Measurements from ENCODE around the gene ARID2. TPM values are rescaled to one million over a fixed set of nuclear protein-coding genes. Genes with fewer than 3 reads are reported as not detected.

Gene ARID2
- total RNA-seq, 1 donor from 2014 or later: 30.2 TPM

DNA sequence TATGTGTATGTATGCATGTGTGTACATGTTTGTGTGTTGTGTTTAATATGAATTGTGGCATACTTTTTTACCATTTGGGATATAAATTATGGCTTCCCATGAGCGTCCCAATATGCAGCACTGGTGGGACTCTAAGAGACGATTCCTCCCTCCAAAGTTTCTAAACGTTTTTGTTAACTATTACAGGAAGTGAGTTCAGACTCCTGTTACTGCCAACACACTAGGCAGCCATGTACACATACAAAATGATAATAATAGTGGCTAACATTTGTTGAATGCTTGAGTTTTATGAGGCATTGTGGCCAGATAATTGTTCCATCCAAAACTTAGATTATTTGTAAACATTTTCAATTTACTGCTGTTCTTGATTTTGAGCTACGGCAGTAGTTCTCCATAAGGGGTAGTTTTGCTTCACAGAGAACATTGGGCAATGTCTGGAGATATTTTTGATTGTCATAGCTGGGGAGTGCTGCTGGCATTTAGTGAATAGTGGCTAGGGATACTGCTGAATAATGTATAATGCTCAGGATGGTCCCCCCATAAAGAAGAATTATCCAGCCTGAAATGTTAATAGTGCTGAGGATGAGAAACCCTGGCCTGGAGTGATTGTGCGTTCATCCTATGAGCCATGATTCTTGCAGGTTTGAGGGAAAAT, 45.1 kb downstream of the ARID2 start:
- intact Hi-C loops (cut with DNase I): no loop called here
- Histone ChIP-seq H3K4me1 (peaks cover 5% of the 10 kb centered on the region), H3K27me3 (no peaks in the 10 kb centered on the region), H3K4me3 (no peak overlapping the region), H3K27ac (no peak overlapping the region), H3K9me3 (no peaks in the 10 kb centered on the region), H3K36me3 (no peaks in the 10 kb centered on the region)
- DNase-seq: no peak
- TF ChIP-seq, protein P1, sequence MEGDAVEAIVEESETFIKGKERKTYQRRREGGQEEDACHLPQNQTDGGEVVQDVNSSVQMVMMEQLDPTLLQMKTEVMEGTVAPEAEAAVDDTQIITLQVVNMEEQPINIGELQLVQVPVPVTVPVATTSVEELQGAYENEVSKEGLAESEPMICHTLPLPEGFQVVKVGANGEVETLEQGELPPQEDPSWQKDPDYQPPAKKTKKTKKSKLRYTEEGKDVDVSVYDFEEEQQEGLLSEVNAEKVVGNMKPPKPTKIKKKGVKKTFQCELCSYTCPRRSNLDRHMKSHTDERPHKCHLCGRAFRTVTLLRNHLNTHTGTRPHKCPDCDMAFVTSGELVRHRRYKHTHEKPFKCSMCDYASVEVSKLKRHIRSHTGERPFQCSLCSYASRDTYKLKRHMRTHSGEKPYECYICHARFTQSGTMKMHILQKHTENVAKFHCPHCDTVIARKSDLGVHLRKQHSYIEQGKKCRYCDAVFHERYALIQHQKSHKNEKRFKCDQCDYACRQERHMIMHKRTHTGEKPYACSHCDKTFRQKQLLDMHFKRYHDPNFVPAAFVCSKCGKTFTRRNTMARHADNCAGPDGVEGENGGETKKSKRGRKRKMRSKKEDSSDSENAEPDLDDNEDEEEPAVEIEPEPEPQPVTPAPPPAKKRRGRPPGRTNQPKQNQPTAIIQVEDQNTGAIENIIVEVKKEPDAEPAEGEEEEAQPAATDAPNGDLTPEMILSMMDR (IDR thresholded peaks at IDR 0.05): no peak
- no peak for ATAC-seq

DNA sequence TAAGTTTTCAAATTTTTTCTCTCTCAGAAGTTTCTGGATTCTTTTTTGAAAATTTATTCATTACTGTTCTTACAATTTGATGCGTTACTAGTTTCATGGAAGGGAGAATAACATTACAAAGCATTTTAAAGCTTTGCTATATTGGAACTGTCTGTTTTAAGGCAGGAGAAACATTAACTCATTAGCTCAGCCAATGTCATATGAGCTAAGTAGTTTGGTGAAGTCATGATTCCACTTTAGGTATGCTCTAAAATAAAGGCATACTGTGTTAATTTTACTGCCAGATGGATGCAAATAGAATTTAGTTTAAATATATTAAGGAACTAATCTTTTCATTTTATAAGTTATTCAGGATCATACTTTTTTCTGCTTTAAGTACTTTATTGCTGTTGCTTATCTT, 46.0 kb downstream of the ARID2 start:
- no peak overlapping the region for H3K27ac ChIP-seq
- H3K27me3 ChIP-seq: no peaks in the 10 kb centered on the region
- H3K36me3 ChIP-seq: no peaks in the 10 kb centered on the region
- peaks cover 5% of the 10 kb centered on the region for H3K4me1 ChIP-seq
- no peak for DNase-seq
- intact Hi-C loops (cut with DNase I): no loop called here
- no peaks in the 10 kb centered on the region for H3K9me3 ChIP-seq
- H3K4me3 ChIP-seq: no peak overlapping the region
- TF ChIP-seq, protein P1 (IDR thresholded peaks at IDR 0.05): no peak
- no peak for ATAC-seq

DNA sequence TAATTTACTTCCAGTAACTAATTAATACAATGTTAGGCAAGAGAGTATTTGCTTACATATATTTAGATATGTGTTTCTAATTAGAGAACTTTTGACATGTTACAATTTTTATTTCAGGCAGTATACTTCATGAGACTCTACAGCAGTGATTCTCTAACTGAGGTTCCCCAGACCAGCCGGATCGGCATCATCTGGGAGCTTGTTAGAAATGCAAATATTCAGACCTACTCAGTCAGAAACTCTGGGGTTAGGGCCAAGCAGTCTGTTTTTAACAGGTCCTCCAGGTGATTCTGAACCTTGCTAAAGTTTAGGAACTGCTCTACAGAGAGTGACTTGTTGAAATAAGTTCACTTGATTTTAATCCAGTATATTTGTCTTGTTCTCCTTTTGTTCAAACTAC, 46.5 kb downstream of the ARID2 start:
- intact Hi-C loops (cut with DNase I): no loop called here
- Histone ChIP-seq H3K4me1 (peaks cover 5% of the 10 kb centered on the region), H3K9me3 (no peaks in the 10 kb centered on the region), H3K27me3 (no peaks in the 10 kb centered on the region), H3K36me3 (no peaks in the 10 kb centered on the region), H3K27ac (no peak overlapping the region), H3K4me3 (no peak overlapping the region)
- TF ChIP-seq, protein P1 (IDR thresholded peaks at IDR 0.05): no peak
- no peak for DNase-seq
- peak; percentile 37 for ATAC-seq

DNA sequence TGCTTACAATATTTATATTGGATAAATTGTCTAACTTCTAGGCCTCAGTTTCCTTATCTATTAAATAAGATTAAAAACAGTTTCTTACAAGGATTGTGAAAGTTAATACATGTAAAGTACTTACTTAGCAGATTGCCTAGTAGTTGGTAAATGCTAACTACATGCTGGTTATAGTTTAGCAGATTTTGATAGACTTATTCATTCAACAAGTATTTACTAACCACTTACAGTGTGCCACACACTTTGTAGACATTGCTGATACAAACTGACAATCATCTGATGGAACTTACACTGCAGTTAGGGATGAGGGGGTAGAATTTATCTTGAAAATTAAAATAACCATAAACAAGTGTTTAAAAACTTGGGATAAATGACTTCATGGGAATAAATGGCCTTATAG, 50.4 kb downstream of the ARID2 start:
- H3K27me3 ChIP-seq: no peaks in the 10 kb centered on the region
- DNase-seq (no peak), ATAC-seq (no peak)
- TF ChIP-seq, protein P1 (IDR thresholded peaks at IDR 0.05): no peak
- no peaks in the 10 kb centered on the region for H3K36me3 ChIP-seq
- H3K4me1 ChIP-seq: no peaks in the 10 kb centered on the region
- intact Hi-C loops (cut with DNase I): no loop called here
- H3K4me3 ChIP-seq: no peak overlapping the region
- H3K9me3 ChIP-seq: no peaks in the 10 kb centered on the region
- H3K27ac ChIP-seq: no peak overlapping the region

DNA sequence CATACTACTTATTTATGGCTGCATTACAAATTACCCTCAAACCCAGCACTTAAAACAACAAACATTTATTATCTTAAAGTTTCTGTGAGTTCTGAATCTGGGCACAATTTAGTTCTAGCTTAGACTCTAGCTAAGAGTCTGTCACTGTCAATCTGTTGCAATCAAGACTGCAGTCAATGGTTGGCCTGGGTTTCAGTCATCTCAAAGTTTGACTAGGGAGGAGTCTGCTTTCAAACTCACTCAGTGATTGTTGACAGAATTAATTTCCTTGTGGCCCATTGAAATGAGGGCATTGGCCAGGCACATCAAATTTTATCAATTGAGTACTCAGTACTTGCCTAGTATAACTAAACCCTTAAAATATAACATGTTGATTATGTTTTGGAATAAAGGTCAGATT, 51.6 kb downstream of the ARID2 start:
- DNase-seq (no peak), ATAC-seq (no peak)
- H3K27ac ChIP-seq: no peak overlapping the region
- no peak overlapping the region for H3K4me3 ChIP-seq
- no peaks in the 10 kb centered on the region for H3K27me3 ChIP-seq
- intact Hi-C loops (cut with DNase I): no loop called here
- H3K4me1 ChIP-seq: no peaks in the 10 kb centered on the region
- TF ChIP-seq, protein P1 (IDR thresholded peaks at IDR 0.05): no peak
- no peaks in the 10 kb centered on the region for H3K36me3 ChIP-seq
- no peaks in the 10 kb centered on the region for H3K9me3 ChIP-seq

DNA sequence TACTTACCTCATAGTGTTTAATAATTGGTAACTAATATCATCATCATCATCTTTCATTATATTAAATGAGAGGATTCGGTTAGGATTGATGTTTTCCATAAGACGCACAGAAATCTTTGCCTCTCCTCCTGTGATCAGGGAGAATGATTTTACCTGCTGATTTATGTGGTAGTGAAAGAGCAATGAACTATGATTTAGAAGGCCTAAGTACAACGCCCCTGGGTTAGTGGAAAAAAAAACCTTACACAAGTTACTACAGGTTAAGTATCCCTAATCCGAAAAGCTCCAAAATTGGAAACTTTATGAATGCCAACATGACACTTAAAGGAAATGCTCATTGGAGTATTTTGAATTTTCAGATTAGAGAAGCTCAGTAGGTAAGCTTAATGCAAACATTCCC, 55.8 kb downstream of the ARID2 start:
- TF ChIP-seq, protein P1 (IDR thresholded peaks at IDR 0.05): no peak
- intact Hi-C loops (cut with DNase I): no loop called here
- DNase-seq (no peak), ATAC-seq (no peak)
- H3K27ac ChIP-seq: no peak overlapping the region
- H3K4me1 ChIP-seq: no peaks in the 10 kb centered on the region
- H3K9me3 ChIP-seq: no peaks in the 10 kb centered on the region
- no peaks in the 10 kb centered on the region for H3K27me3 ChIP-seq
- no peaks in the 10 kb centered on the region for H3K36me3 ChIP-seq
- H3K4me3 ChIP-seq: no peak overlapping the region

All from upper lobe of right lung (tissue), 1 donor.